ENCODE data around the gene SLC1A2.

DNA sequence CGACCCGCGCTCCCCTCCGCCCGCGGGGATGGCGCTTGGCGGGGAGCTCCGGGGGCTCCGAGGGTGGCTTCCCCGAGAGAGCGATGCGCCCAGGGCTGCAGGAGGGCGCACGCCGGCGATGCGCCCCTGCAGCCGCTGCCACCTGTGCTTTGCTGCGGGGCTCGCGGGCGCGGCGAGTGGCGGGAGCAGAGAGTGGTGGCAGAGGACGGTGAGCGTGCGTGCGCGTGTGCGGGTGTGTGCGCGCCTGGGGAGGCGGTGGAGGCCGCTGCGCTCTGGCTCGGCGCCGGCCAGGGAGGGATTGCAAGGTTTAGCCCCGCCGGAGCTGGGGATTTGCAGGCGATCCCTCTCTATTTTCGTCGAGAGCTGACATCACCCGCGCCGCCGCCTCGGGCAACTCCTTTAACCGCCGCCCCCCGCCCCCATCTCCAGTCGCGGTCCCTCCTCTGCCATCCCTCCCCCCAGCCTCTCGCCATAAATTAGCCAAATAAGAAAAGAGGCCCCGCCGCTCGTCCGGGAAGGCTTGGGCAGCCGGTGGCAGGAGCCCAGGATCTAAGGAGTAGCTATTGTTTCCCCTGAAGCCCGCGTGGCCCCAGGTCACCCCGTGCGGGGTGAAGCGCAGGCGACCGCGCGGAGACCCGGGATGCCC is at the start of gene SLC1A2:
- TF ChIP-seq, protein P1, sequence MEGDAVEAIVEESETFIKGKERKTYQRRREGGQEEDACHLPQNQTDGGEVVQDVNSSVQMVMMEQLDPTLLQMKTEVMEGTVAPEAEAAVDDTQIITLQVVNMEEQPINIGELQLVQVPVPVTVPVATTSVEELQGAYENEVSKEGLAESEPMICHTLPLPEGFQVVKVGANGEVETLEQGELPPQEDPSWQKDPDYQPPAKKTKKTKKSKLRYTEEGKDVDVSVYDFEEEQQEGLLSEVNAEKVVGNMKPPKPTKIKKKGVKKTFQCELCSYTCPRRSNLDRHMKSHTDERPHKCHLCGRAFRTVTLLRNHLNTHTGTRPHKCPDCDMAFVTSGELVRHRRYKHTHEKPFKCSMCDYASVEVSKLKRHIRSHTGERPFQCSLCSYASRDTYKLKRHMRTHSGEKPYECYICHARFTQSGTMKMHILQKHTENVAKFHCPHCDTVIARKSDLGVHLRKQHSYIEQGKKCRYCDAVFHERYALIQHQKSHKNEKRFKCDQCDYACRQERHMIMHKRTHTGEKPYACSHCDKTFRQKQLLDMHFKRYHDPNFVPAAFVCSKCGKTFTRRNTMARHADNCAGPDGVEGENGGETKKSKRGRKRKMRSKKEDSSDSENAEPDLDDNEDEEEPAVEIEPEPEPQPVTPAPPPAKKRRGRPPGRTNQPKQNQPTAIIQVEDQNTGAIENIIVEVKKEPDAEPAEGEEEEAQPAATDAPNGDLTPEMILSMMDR (IDR thresholded peaks at IDR 0.05): no peak
- TF ChIP-seq POLR2A (IDR thresholded peaks at IDR 0.05): no peak
